Stimulated activated CD4-positive, alpha-beta T cell treated with anti-CD3 and anti-CD28 coated beads, Interleukin-15, amount 100 ng/mL, for 24 hours (primary cell): Measurements from ENCODE around the gene INCA1.

ENCODE experiments used
- DNase-seq: peaks from one replicate; pipeline ENCODE4 v3.0.0-alpha.2; 2020

The INCA1 gene

DNA sequence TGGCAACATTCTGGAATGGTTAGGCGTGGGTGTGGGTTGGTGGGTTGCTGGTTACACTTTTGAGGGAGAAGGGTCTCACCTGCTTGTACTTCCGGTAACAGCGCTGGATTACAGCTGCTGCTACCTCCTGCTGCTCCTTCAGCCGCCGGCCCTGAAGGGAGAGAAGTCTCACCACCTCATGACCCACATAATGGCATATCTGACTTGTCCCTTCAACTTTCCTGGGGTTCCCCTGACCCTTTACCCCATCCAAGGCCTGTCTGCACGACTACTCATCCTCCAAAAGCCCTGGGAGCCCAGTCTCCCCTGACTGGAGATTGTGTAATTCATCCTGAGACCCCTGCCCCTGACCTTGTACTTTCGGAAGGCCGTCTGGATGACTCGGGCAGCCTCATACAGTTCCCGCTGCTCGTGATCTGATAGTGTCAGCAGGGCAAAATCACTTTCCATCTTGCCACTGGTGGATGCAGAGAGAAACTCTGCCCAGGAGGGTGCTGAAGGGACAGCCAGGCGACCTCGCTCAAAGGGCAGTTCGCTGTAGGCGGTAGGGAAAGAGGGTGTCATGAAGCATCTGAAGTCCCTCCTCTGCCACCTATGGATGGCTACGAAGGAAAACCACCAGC lies 27.7 kb downstream of the INCA1 start:
- peak; percentile 58 for DNase-seq

DNA sequence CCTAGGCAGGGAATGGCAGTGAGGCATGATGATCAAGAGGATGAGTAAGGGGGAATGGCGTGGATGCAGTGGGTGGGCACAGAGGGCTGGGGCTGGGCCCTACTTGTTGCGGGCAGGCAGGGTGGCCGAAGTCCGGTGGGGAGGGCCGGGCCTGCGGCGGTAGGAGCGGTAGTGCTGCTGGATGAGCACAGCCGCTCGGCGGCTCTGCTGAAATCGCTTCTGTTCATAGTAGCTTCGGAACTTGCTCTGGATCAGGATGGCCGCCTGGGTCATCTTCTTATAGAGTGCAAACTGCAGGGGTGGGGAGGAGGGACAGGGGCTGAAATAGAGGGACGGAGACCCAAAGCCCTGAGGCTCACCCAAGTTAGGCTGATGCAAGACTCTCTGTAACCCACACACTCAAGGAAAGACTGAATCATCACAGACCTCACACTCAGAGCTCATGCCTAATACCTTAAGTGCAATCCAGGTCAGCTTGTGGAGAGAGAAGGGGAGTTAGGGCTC lies 28.2 kb downstream of the INCA1 start:
- DNase-seq: peak; percentile 68

DNA sequence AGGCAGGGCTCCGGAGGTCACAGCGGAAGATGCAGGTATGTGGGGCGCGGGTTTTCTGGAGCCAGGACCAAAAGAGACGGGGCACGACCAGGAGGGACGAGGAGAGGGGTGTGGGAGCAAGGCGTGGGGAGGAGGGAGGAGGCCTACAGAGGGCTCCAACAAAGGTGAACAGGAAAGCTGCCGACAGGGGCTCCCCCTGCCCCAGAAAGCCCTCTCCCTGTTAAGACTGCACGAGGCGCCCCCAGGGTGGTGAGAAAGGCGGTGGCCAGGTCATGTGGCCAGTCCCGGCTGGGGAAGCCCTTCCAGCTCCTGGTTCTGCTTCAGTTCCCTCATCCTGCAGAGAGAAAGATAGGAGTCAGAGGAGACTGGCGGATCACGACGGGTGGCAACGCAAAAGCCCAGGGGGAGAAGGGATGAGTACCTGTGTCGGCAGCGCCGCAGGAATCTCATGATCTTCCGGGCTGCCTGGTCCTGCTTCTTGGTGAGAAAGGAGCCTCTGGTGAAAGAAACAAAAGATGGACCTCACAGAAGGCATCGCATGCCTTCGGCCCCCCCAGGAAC lies 28.8 kb downstream of the INCA1 start:
- peak; percentile 56 for DNase-seq

DNA sequence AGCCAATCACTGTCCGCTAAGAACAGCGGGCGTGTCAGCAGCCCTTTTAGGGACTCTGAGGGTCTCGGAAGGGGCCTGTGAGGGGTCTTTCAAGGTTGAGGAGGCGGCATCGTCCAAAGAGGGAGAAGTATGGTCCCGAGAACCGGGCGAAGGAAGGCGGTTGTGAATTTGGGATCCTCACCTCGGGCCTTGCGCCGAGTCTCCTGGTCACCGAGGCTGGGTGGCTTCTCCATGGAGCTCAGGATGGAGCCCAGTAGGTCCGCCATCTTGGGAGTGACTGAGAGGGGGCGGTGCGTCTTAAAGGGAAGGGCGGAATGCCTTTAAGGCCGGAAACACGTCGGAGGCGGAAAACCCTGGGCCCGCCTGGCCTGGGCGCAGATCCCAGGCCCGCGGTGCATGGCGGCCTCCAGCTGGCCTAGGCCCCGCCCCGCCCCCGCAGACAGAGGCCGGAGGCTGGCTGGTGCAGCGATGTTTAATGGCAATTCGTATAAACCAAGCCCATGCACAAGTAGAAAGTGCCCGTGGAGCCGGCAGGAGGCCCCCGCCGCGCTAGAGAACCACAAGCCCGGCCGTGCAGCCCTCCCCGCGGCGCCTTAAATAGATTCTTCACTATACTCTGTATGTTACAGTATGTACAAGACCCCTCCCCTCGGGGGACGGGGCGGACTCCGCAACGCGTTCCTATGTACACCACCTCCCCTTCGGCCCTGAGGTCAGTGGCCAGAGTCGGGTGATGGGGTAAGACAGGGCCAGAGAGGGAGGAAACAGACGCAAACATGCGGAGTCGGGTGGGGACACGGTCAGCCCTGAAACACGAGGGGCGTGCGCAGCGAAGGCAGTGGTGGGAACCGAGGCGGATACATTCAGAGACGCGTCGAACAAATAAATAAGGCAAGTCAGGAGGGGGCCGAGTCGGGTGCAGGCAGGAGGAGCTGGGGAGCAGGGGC lies 29.5 kb downstream of the INCA1 start, which contains the start of gene SPAG7:
SPAG7 (minus strand) TSS at position 279 of the 947 bp plus-strand sequence; CDS start at position 266, 13 bp downstream.
- peak; percentile 94 for DNase-seq

DNA sequence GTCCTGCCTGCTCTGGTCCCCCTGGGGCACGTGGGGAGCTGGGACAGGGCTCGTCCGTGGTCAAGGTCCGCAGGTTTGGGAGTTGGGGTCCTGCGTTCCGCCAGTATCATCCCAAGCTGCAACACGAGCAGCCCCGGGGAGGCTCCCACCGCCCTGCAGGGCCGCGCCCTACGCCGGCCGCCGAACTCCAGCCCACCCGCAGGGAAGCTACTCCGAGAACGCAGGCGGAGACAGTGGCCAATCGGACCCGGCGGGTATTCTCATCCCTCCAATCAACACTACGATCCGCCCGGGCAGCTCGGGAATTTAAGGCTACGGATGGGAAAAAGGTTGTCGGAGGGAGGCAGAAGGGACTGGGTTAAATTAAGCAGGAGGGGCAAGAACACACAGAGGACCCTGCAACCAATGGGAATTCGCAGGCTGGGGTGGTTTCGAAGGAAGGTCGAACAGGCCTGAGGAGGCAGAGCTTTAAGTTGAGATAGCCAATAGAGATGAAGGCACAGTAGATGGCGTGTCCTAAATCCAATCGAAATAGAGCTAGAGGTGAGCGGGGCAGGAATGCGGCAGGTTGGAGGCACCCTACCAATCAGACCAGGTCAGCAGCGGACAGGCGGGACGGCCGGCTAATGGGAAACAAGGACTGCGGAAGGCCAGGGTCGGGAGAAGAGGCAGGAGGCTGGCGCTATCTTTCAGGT lies 30.3 kb downstream of the INCA1 start:
- peak; percentile 95 for DNase-seq

DNA sequence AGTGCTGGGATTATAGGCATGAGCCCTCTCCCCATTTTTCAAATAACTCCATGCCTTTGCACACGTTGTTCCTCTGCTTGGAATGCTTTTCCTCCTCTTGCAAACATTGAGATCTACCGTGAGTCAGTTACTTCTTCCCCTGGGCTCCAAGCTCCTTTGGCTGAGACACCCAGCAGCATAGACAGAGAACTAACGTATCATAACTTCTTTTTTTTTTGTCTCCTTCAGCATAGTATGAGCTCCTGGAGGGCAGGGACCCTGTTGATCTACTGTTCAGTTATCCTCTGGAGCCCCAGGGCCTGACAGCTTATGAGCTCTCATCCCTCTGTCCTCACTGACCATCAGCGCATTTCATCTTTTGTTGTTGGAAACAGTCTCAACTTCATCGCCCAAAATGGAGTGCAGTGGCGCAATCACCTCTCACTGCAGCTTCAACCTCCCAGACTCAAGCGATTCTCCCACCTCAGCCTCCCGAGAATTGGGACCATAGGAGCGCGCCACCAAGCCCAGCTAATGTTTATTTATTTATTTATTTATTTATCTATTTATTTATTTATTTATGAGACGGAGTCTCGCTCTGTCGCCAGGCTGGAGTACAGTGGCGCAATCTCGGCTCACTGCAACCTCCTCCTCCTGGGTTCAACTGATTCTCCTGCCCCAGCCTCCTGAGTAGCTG lies 31.9 kb downstream of the INCA1 start:
- no peak for DNase-seq

DNA sequence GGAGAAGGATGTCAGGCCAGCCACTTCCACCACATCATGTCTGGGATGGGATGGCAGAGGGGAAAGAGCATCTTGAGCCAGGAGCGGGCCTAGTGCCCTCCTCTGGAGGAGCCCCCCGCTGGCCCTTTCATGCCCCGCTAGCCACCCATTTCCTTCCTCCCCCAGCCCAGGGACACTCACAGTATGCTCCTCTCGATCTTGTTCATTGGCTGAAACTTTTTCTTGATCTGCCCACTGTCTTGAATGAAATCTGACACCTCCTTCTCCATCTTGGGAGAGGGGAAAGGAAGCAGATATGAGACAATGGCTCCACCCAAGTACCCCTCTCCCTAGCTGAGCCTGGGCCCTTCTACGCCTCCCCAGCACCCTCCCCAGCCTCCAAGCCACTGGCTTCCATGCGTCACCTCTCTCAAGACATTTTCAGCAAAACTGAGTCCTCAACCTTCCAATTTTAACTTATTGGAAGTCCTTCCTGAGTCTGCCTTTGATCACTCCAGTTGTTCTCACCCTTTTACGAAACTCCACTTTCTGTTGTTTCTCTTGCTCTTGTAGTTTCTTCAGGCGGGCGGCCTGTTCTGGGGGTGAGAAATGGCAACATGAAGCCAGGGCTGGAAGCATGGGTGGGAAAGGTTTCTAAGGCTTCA lies 36.9 kb downstream of the INCA1 start:
- no peak for DNase-seq

DNA sequence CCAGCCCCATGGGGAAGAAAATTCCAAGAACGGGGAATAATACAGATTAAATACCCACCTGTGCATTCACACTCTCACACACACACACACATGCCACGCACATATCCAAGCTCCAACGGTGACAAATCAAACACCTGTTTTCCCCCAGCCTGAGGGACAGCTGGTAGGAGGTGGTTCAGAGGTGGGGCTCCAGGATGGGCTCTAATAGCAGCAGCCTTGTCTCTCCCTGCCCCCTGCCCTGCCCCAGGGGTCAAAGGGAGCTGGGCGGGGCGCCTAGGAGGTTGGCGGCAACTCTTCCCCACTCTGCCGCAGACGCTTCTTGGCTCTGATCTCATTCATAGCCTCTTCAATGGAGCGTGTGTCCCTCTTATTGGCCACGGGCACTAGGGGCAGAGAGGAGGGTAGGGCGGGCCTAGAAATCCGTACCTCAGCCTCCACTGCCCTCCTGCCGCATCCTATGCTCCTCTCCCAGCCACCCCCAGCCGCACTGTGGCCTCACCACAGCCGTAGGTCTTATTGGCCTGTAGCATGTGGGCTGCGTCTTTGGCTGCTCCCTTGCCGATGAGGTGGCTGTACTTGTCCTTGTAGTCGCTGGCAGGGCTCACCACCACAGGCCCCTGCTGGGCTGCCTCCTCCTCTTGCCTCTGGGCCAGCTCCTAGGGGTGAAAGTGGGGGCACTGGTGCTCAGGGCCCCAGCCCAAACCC lies 37.9 kb downstream of the INCA1 start:
- DNase-seq: no peak

DNA sequence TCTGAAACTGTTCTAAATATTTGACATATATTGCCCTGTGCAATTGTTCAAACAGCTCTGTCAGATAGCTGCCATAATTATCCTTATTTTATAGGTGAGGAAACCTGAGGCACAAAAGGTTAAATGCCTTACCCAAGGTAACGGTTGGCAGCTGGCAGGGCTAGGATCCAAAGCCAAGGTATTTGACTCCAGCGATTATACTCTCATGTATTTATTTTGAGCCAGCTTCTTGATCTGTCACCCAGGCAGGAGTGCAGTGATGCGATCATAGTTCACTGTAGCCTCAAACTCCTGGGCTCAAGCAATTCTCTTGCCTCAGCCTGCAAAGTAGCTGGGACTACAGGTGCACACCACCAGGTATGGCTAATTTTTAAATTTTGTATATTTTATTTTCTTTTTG lies 39.2 kb downstream of the INCA1 start:
- no peak for DNase-seq

DNA sequence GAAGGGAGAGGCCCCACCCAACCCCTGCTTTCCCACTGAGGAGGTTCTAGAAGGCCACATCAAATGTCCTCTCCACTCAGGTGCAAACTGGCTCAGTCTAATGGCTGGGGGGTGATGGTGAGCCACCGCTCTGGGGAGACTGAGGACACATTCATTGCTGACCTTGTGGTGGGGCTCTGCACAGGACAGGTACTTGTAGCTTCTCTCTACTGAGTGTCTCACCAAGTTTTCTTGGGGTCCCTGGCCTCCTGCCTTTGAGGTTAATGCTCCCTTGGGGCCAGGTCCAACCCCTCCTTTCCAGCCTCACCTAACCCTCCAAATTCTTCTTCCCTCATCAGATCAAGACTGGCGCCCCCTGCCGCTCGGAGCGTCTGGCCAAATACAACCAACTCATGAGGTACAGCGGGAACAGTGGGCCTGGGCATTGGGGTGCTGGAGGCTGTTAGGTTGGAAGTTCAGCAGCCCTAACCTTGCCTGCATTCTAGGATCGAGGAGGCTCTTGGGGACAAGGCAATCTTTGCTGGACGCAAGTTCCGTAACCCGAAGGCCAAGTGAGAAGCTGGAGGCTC lies 40.7 kb downstream of the INCA1 start:
- DNase-seq: peak; percentile 66

DNA sequence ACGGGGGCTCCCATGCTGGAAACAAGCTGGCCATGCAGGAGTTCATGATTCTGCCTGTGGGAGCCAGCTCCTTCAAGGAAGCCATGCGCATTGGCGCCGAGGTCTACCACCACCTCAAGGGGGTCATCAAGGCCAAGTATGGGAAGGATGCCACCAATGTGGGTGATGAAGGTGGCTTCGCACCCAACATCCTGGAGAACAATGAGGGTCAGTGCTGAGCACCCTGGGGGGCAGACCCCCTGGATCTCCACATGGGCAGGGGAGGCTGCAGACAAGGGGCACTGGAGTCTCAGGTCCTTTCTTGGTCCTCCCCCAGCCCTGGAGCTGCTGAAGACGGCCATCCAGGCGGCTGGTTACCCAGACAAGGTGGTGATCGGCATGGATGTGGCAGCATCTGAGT lies 42.2 kb downstream of the INCA1 start:
- no peak for DNase-seq

DNA sequence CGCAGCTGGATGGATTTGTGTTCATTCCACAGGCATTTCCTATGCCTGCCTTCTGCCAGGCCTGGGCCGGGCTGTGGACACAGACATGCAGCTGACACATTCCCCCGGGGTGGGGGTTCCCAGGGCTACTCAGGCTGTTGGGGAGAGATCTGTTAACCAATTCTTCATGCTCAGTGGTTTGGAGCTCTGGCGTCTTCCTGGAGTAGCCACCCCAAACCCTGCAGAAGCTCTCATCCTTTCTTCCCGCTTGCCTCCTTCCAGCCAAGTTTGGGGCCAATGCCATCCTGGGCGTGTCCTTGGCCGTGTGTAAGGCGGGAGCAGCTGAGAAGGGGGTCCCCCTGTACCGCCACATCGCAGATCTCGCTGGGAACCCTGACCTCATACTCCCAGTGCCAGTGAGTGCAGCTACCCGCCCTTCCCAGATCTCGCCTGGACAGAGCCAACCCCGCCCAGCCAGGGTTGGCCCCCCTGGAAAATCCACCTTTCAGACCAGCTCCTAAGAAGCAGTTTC lies 43.8 kb downstream of the INCA1 start:
- no peak for DNase-seq

DNA sequence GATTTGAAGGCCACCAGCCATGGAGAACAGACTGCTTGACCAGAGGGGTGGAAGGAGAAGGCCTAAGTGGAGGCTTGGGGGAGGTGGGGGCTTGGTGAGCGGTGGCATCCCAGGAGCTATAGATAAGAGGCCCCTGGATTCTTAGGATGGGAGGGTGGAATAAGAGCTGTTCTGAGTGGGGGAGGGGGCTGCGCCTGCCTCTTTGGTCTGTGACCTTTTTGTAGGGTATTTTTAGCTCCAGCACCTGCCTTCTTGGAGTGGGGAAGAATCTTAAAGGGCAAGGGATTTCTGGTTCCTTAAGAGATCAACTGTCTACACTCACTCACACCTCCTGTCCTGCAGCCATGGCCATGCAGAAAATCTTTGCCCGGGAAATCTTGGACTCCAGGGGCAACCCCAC lies 45.8 kb downstream of the INCA1 start:
- DNase-seq: no peak

DNA sequence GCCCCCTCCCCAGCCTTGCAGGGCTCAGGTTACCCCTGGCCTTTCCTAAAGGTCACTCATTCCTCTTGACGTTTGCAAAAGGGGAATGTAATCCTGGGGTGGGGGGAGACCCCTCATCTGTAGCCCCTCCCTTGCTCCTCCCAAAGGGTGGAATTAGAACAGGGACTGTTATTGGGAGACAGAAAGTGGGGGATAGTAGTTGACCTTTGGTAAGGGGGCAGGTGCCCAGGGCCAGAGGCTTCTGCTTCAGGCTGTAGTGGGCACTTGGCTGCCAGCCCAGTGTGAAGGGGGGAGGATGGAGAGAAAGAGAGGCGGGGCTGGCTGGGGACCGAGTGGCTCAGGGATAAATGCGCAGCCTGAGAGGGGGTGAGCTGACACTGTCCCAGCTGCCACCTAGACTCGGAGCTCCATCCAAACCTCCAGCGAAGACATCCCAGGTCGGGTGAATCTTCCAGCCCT lies 46.5 kb downstream of the INCA1 start, which contains the start of gene ENO3:
ENO3 (plus strand) TSS at position 374 of the 459 bp plus-strand sequence. CDS start 711 bp downstream, outside the sequence.
- DNase-seq: no peak

DNA sequence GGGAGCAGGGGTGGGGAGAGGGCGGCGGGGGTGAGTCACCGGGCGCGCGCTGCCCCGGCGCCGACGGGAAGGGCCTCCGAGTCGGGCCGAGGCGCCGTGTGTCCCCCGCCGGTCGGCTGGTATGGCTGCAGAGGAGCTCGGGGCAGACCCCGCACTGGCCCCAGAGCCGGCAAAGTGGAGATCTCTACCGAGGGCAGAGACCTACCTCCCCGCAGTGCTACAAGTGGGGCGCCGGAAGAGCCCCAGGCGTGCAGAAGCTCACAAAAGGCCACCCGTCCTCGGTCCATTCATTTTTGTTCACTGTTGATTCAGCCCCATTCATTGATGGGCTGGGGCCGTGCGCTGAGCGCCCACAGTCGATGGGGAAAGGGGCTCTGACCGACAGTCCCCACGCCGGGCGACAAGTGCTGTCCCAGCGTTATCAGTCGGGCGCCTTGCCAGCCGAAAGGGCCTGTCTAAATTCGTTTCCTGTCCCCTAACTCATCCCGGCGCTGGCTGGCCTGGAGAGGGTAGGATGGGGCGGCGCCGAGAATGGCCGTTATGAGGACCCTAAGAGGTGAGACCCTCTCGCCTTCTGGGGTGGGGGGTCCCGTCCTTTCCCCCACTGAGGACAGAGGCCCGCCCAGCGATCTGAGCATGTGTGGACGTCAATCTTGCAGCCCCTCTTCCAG lies 47.1 kb downstream of the INCA1 start:
- peak; percentile 62 for DNase-seq

DNA sequence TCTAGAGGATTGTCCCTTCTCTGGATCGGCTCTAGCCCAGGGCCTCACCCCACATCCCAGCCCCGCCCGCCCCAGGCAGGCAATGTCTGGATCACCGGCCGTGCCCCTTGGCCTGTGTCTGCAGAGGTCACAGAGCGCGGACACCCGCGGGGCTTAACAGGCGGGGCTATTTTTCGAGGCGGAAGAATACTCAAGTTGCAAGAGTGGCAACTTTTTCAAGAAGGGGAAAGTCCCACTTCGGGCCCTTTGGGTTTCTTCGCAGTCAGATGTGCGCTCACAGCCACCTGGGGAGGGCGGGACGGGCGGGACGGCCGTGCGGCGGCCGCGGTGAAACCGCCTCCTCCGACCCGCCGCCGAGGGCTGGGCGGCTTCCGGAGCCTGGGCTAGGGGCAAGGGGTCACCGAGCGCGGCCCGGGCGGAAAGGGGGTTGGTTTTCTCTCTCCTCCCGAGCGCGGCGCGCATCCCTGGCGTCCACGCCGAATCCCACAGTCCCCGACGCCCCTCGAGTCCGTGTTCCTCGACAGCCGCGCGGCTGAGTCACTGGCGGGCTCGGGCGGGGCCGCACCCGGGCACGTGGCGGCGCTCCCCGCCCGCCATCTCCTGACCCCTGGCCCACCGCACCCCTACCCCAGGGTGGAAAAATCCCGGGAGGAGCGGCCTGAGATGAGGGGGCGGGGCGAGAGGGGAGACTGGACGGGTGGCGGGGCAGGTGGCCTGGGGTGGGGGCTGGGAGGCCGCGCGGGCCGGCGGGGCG lies 47.8 kb downstream of the INCA1 start:
- peak; percentile 89 for DNase-seq

DNA sequence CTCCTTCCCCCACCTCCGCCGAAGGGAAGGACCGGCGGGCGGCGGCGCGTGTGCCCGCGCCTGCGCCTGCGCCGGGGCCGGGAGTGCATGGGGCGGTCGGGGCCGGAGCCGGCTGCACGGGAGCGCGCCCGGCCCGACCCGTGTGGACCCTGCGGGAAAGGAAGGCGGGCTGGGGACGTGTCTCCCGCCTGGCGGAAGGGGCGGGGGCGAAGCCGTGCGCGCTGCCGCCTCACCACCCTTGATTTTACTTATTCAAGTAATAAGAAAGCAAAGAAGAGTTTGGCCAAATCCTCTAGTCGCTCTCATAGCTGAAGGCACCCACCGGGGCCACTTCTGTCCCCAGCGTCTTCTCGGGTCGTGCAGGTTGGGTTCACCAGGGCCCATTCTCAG lies 48.4 kb downstream of the INCA1 start:
- DNase-seq: peak; percentile 84

DNA sequence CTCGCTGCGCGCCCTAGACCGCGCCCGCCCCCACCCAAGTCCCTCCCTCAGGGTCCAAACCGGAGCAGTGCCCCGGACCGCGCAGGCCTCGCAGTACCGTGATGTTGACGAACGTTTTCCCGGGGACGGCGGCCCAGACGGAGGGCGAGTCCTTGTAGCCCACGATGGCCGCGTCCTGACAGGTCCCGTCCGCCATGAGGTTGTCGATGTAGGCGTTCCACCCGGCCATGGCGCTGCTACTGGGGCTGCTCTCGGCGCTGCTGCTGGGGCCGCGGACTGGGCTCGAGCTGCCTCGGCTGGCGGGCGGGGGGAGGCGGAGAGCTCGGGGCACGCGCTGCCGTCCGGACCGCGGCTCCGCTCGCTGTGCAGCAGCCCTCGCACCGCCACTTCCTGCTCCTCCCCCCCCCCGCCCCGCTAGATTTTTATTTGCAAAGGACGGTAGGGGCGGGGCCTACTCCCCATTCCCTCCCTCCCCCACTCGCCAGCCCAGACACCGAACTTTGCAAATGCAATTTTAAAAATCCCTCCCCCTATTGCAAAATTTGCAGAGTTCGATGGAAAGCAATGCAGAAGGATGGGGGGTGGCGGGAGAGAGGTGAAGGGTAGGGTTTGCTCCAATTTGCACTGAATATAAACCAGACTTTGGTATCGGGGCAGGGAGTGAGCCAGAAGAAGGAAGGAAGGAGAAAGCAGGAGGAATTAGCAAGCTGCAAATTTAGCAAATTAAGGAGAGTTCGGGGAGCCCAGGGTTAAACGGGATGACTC lies 49.0 kb downstream of the INCA1 start, which contains the start of gene PFN1:
PFN1 (minus strand) TSS at position 365 of the 765 bp plus-strand sequence; CDS start at position 229, 136 bp downstream.
- peak; percentile 95 for DNase-seq
